ENCODE data around the gene BEST1. TPM values are rescaled to one million over a fixed set of nuclear protein-coding genes. Genes with fewer than 3 reads are reported as not detected.

BEST1 gene
- polyA plus RNA-seq, 2 of the 4 experiments (the other 2 are of a cell fraction), result 1.2 to 1.9 TPM

- DNase-seq (ENCODE audit: low read depth in 1 of 2, low spot score in 1 of 2) (peak; percentile 62 to 70), FAIRE-seq (no peak), ATAC-seq (peak; percentile 65 to 69)
- H3K4me1 ChIP-seq, result peaks cover 50% of the 10 kb centered on the region
- TF ChIP-seq CEBPB (IDR thresholded peaks at IDR 0.05) (peak; percentile 62 to 78), CHD2 (IDR thresholded peaks at IDR 0.05; ENCODE audit: low read length, partially characterized antibody) (no peak), NPAS2 (CRISPR knock-in tag; IDR thresholded peaks at IDR 0.05; ENCODE audit: borderline replicate concordance) (no peak), TFCP2L1 (CRISPR knock-in tag; IDR thresholded peaks at IDR 0.05) (no peak), JUN (IDR thresholded peaks at IDR 0.05) (peak in 1 of 2 experiments; percentile 25; a peak in 1 of 5 replicates), RAD21 (conservative IDR thresholded peaks at IDR 0.05 in 1 of 2, IDR thresholded peaks at IDR 0.05 in 1 of 2) (peak in 1 of 2 experiments; percentile 27; a peak in 2 of 5 replicates), NR3C1 (IDR thresholded peaks at IDR 0.05) (no peak)
- TF ChIP-seq, protein P1, sequence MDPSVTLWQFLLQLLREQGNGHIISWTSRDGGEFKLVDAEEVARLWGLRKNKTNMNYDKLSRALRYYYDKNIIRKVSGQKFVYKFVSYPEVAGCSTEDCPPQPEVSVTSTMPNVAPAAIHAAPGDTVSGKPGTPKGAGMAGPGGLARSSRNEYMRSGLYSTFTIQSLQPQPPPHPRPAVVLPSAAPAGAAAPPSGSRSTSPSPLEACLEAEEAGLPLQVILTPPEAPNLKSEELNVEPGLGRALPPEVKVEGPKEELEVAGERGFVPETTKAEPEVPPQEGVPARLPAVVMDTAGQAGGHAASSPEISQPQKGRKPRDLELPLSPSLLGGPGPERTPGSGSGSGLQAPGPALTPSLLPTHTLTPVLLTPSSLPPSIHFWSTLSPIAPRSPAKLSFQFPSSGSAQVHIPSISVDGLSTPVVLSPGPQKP (IDR thresholded peaks at IDR 0.05; ENCODE audit: low read depth, low read length), result no peak
- CTCF ChIA-PET, result interaction anchor here (0.6 to 11.9 kb wide), 10 partner anchors 9 to 157 kb away, joined by 3 to 565 read pairs (median 6); no protein-coding TSS in a partner anchor
- H3K4me3 ChIP-seq, result no peak overlapping the region
- H3K9me3 ChIP-seq, result no peaks in the 10 kb centered on the region
- POLR2A ChIA-PET, result interaction anchor here (0.6 to 1.1 kb wide), 6 partner anchors 8 to 353 kb away, joined by 3 to 7 read pairs (median 5); partner anchors contain the start of gene FTH1
- 34% methylated on average over 18 of the region's 21 CpGs for WGBS (ENCODE audit: missing lambda C conversion rate)
- peak overlapping the region; percentile 80 to 88 for H3K27ac ChIP-seq
- peak overlapping the region; percentile 68 for H3K4me2 ChIP-seq
Observed at GRCh38 chr11:61954851-61955421, 4.8 kb downstream of the BEST1 start.

- WGBS (ENCODE audit: missing lambda C conversion rate), result 92% methylated on average over 33 of the region's 56 CpGs
- no peak for ATAC-seq
- H3K4me1 ChIP-seq, result peaks cover 46% of the 10 kb centered on the region
- no peak for FAIRE-seq
- H3K27ac ChIP-seq, result peak overlapping the region; percentile 80 to 88
- no peaks in the 10 kb centered on the region for H3K9me3 ChIP-seq
- ChIA-PET CTCF (interaction anchor here (0.6 to 11.9 kb wide), 11 partner anchors 10 to 158 kb away, joined by 3 to 565 read pairs (median 5); no protein-coding TSS in a partner anchor), POLR2A (interaction anchor here (0.6 to 1.1 kb wide), 4 partner anchors 8 to 352 kb away, joined by 3 to 7 read pairs (median 5); partner anchors contain the start of gene FTH1)
- no peak overlapping the region for H3K4me3 ChIP-seq
- H3K4me2 ChIP-seq, result peak overlapping the region; percentile 68
- no peak for DNase-seq (ENCODE audit: low read depth in 1 of 2, low spot score in 1 of 2)
- TF ChIP-seq SMC3 (IDR thresholded peaks at IDR 0.05) (no peak), USF2 (IDR thresholded peaks at IDR 0.05) (no peak), EHF (CRISPR knock-in tag; IDR thresholded peaks at IDR 0.05) (no peak), EP300 (IDR thresholded peaks at IDR 0.05) (no peak), NR3C1 (IDR thresholded peaks at IDR 0.05) (no peak)
- TF ChIP-seq, protein P2, sequence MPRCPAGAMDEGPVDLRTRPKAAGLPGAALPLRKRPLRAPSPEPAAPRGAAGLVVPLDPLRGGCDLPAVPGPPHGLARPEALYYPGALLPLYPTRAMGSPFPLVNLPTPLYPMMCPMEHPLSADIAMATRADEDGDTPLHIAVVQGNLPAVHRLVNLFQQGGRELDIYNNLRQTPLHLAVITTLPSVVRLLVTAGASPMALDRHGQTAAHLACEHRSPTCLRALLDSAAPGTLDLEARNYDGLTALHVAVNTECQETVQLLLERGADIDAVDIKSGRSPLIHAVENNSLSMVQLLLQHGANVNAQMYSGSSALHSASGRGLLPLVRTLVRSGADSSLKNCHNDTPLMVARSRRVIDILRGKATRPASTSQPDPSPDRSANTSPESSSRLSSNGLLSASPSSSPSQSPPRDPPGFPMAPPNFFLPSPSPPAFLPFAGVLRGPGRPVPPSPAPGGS (IDR thresholded peaks at IDR 0.05), result no peak
- TF ChIP-seq, protein P3, sequence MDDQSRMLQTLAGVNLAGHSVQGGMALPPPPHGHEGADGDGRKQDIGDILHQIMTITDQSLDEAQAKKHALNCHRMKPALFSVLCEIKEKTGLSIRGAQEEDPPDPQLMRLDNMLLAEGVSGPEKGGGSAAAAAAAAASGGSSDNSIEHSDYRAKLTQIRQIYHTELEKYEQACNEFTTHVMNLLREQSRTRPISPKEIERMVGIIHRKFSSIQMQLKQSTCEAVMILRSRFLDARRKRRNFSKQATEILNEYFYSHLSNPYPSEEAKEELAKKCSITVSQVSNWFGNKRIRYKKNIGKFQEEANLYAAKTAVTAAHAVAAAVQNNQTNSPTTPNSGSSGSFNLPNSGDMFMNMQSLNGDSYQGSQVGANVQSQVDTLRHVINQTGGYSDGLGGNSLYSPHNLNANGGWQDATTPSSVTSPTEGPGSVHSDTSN (IDR thresholded peaks at IDR 0.05), result no peak
Observed at GRCh38 chr11:61955422-61956135, 5.4 kb downstream of the BEST1 start.

Measured in A549 (cell line).